Sigmoid colon (tissue), 4 donors: ENCODE data around the gene FLNB.

Experiments
- CTCF ChIP-seq, 4 experiments: fragments of 450-650 bp in 3 of 4; fragments of 200-600 bp in 1 of 4; IDR thresholded peaks; one replicate each; pipeline ENCODE4 v1.5.1; 2016 to 2019; ENCODE audit warnings: antibody characterized with exemption in 4 of 4, mild to moderate bottlenecking in 3 of 4, moderate library complexity in 2 of 4
- EP300 ChIP-seq, 4 donors: sonication (generic); formaldehyde crosslinking; IDR thresholded peaks; one replicate each; pipeline ENCODE4 v1.6.1; 2017; ENCODE audit warnings: antibody characterized with exemption in 4 of 4
- POLR2A ChIP-seq, 2 donors: fragments of 450-650 bp; IDR thresholded peaks; one replicate each; pipeline ENCODE4 v1.6.1; 2016; ENCODE audit warnings: antibody characterized with exemption in 2 of 2, mild to moderate bottlenecking in 2 of 2, moderate library complexity in 2 of 2
- POLR2AphosphoS5 ChIP-seq, 4 donors: sonication (generic); formaldehyde crosslinking; IDR thresholded peaks; one replicate each; pipeline ENCODE4 v1.6.1; 2017; ENCODE audit warnings: antibody characterized with exemption in 4 of 4

- TF ChIP-seq CTCF (IDR thresholded peaks at IDR 0.05) = no peak
- no peak for TF ChIP-seq POLR2AphosphoS5 (IDR thresholded peaks at IDR 0.05)
- TF ChIP-seq EP300 (IDR thresholded peaks at IDR 0.05) = no peak
- no peak for TF ChIP-seq POLR2A (IDR thresholded peaks at IDR 0.05)
These were observed 9.6 kb upstream of the FLNB start for GRCh38 chr3:57998366-57999283.
